Panc1 (cell line): ENCODE data around the gene TAOK3.

ENCODE experiments used
- CTCF ChIP-seq: fragments of 450-650 bp; IDR thresholded peaks from 2 replicates; pipeline ENCODE4 v1.5.1; 2017; ENCODE audit warnings: mild to moderate bottlenecking
- POLR2AphosphoS5 ChIP-seq: IDR thresholded peaks from 2 replicates; pipeline ENCODE4 v1.6.1; 2012; ENCODE audit warnings: mild to moderate bottlenecking, low read depth, low read length, moderate library complexity

DNA sequence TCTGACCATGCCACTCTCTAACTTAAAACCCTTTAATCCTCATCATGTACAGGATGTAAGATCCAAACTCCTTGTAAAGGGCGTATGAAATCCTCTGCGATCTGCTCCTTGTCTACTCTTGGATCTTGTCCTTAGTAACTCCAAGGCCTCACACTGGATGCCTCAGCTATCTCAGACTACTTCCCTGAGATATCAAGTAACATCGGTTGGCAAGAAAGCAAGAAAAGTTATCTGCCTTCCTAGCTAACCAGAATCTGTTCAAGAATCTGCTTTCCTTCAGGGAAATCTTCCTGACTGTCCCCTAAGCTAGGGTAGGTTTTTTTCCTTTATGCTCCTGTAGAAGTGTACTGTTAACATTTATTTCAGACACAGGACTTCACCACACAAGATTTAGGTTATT, 82.6 kb downstream of the TAOK3 start:
- TF ChIP-seq POLR2AphosphoS5, result no peak
- no peak for TF ChIP-seq CTCF
